ACC112 (cell line): ENCODE results near the gene MOB1B.

Experiments used
- H2AFZ ChIP-seq: fragments of 200-600 bp; sonication (generic); one replicate; pipeline ENCODE4 v1.6.0; 2017; ENCODE audit warnings: antibody characterized with exemption, low read length; ENCODE audit not compliant: unreplicated experiment
- H3K27ac ChIP-seq: fragments of 200-600 bp; sonication (generic); 2 replicates; pipeline ENCODE4 v1.5.1; 2014; ENCODE audit warnings: low read depth, mild to moderate bottlenecking, antibody characterized with exemption, low read length, moderate library complexity
- H3K27me3 ChIP-seq: fragments of 200-600 bp; sonication (generic); 2 replicates; pipeline ENCODE4 v1.6.1; 2014; ENCODE audit warnings: mild to moderate bottlenecking, antibody characterized with exemption, low read length, moderate library complexity, mixed read lengths; ENCODE audit not compliant: insufficient read depth
- H3K36me3 ChIP-seq: fragments of 200-600 bp; sonication (generic); 2 replicates; pipeline ENCODE4 v1.6.1; 2016; ENCODE audit warnings: mild to moderate bottlenecking, antibody characterized with exemption, low read length, moderate library complexity, mixed read lengths; ENCODE audit not compliant: insufficient read depth
- H3K4me1 ChIP-seq: fragments of 200-600 bp; sonication (generic); one replicate; pipeline ENCODE4 v1.6.1; 2016; ENCODE audit warnings: low read length, mixed read lengths; ENCODE audit not compliant: insufficient read depth, unreplicated experiment, control insufficient read depth
- H3K4me3 ChIP-seq: fragments of 200-600 bp; sonication (generic); 2 replicates; pipeline ENCODE4 v1.5.1; 2014; ENCODE audit warnings: mild to moderate bottlenecking, low read depth, low read length
- H3K79me2 ChIP-seq: fragments of 200-600 bp; sonication (generic); one replicate; pipeline ENCODE4 v1.6.0; 2016; ENCODE audit warnings: low read length; ENCODE audit not compliant: control insufficient read depth, unreplicated experiment, insufficient read depth

Gene MOB1B

DNA sequence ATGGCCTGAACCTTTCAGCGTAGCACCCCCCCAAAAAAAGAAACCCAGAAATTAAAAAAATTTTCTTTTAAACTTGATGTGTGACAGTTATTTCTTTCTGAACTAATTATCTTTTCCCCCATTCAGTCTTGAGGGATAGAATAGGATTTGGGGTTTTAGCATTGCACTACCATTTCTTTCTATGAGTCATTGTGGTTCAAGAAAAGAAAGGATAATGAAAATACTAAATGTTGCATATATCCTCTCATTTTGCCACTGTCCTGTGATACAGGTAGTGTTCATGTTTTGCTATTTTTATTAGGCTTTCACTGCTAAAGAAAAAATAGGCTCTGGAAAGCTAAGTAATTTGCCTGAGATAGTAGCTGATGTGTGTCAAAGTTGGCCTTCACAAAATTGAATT, 51.9 kb downstream of the MOB1B start:
- Histone ChIP-seq H3K79me2 (peaks cover 28% of the 10 kb centered on the region), H3K36me3 (no peaks in the 10 kb centered on the region), H3K4me1 (peaks cover 6% of the 10 kb centered on the region), H2AFZ (no peak overlapping the region), H3K27ac (no peak overlapping the region), H3K4me3 (no peak overlapping the region), H3K27me3 (no peaks in the 10 kb centered on the region)

DNA sequence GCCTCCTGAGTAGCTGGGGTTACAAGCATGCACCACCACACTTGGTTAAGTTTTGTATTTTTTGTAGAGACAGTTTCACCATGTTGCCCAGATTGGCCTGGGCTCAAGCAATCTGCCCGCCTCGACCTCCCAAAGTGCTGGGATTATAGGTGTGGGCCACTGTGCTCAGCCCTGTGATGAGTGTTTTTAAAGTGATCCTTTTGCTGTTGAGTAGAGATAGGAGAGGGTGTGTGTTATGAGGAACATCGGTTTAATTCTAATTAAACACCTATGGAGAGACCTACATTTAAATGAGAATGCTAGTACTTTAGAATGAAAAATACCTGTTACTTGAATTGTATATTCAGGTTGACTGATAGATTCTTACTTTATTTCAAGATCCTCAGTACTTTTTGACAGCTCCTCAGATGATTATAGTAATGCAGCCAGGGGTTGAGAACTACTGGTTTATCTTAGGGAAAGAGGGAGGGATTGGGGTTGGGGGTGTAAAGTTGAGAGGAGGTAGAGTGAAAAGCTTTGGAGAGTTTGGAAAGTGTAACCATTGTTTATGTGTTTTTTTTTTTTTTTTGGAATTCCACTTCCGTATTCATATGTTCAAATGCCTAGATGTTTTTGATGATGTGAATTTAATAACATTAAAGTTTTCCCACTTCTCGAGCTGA, 54.5 kb downstream of the MOB1B start:
- peaks cover 5% of the 10 kb centered on the region; the same call in 1 of the 2 replicates for H3K36me3 ChIP-seq
- no peaks in the 10 kb centered on the region for H3K27me3 ChIP-seq
- H3K4me1 ChIP-seq, result peaks cover 7% of the 10 kb centered on the region
- no peak overlapping the region for H3K4me3 ChIP-seq
- H3K27ac ChIP-seq, result no peak overlapping the region
- peaks cover 17% of the 10 kb centered on the region for H3K79me2 ChIP-seq
- no peak overlapping the region for H2AFZ ChIP-seq

DNA sequence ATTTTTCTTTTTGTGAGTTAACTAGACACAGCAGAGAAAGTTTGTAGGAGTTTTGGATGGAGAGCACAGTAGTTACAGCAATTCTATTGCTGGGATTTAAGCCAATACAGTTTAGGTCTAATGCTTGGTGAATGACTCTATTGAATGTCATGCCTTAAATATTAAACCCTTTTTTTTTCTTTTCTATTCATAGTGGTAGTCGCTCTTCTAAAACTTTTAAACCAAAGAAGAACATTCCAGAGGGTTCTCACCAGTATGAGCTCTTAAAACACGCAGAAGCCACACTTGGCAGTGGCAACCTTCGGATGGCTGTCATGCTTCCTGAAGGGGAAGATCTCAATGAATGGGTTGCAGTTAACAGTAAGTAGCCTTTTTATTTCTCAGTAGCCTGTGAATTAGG, 56.5 kb downstream of the MOB1B start:
- Histone ChIP-seq H3K79me2 (peaks cover 15% of the 10 kb centered on the region), H3K27ac (peak overlapping the region; percentile 36), H3K4me3 (no peak overlapping the region), H3K27me3 (no peaks in the 10 kb centered on the region), H2AFZ (no peak overlapping the region), H3K4me1 (peaks cover 7% of the 10 kb centered on the region), H3K36me3 (peaks cover 5% of the 10 kb centered on the region; the same call in 1 of the 2 replicates)

DNA sequence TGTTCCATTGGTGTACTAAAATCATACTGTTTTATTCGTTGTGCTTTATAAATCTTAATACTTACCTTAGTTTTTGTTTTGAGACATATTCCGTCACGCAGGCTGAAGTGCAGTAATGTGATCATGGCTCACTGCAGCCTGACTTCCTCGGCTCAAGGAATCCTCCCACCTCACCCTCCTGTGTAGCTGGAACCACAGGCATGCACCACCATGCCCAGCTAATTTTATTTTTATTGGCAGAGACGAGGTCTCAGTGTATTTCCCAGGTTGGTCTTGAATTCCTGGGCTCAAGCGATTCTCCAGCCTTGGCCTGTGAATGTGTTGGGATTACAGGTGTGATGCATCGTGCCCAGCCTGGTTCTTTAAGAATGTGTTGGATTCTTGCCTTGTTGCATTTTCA, 66.9 kb downstream of the MOB1B start:
- Histone ChIP-seq H3K36me3 (no peaks in the 10 kb centered on the region), H3K27ac (no peak overlapping the region), H2AFZ (no peak overlapping the region), H3K79me2 (no peaks in the 10 kb centered on the region), H3K4me3 (no peak overlapping the region), H3K4me1 (no peaks in the 10 kb centered on the region), H3K27me3 (no peaks in the 10 kb centered on the region)

DNA sequence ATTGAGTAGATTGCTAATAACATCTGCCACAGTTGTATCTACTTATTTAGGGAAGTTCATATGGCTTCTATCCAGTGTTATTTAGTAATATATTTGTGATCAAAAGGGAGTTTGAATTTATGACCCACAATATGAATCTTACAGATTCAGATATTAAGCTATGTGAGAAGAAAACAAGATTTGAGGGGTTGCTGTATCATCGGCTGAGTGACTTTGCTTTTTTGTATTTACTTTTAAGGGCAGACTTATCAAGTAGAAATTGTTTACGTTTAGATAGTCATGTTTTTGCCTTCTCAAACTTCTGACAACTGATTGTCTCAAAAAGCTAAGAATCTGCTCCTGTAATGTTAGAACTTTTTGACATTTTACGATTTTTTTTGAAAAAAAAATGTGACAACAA, 74.1 kb downstream of the MOB1B start:
- Histone ChIP-seq H3K4me1 (no peaks in the 10 kb centered on the region), H3K79me2 (no peaks in the 10 kb centered on the region), H3K36me3 (no peaks in the 10 kb centered on the region), H3K27me3 (no peaks in the 10 kb centered on the region), H3K27ac (no peak overlapping the region), H2AFZ (no peak overlapping the region), H3K4me3 (no peak overlapping the region)

DNA sequence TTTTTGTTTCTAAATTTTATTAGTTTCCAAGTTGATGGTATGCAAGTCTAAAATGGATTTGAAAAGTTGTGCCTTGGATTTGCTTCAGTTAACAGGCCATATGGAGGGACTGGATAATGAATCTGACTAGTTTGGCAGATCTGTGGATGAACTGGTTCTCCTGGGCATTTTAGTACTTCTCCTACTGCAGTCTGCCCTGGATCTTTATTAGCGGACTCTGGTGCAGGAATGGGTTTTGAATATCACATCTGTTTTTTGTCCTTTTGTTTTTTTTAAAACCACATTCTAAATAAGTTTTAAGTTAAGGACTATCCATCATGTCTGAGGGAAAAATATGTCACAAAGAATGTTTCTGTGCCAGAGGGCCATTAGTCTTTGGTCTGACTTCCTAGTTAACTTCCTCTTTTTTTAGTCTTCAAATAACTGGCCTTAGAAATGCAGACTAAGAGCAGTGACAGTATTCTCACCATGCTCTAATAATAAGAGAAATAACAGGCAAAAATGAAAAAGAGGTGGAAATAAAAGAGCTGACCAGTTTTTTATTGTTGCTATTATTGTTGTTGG, 77.4 kb downstream of the MOB1B start:
- Histone ChIP-seq H3K4me1 (no peaks in the 10 kb centered on the region), H3K4me3 (no peak overlapping the region), H3K79me2 (no peaks in the 10 kb centered on the region), H3K27ac (no peak overlapping the region), H2AFZ (no peak overlapping the region), H3K27me3 (no peaks in the 10 kb centered on the region), H3K36me3 (no peaks in the 10 kb centered on the region)

DNA sequence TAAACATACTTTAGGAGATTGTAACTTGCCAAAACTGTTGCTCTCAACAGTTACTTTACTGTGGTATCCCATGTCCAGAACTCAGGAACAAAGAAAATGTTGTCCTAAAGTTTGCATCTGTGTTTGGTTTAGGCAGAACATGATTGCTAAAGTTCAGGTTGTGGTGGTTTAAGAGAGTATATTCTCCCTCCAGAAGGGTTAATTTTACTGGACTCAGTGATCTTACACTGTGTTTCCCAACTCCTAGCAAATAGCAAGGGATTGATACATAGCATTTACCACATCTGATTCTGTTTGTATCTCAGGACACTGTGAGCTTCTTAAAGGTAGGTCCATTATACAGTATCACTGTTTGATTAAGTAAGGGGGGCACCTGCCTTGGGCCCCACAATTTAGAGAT, 78.0 kb downstream of the MOB1B start:
- Histone ChIP-seq H3K4me1 (no peaks in the 10 kb centered on the region), H2AFZ (no peak overlapping the region), H3K79me2 (no peaks in the 10 kb centered on the region), H3K4me3 (no peak overlapping the region), H3K36me3 (no peaks in the 10 kb centered on the region), H3K27me3 (no peaks in the 10 kb centered on the region), H3K27ac (no peak overlapping the region)

DNA sequence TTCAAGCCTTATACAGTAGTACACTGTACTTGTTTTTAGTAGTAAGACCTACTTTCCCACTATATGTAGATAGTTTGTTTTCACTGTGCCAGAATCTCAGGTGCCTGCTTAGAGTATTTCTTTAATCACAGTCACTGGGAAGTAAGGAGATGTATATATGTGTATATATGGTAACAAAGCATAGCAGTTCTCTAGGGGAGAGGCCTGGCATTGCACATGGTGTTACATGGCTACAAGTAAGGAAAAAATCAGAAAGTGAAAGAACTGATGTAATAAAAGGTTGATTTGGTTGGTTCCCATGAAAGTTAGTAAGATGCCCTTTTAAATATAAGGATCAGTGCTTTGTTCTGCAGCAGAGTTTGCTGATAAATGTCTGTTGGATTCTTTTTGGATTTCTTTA, 81.9 kb downstream of the MOB1B start:
- Histone ChIP-seq H3K27ac (no peak overlapping the region), H3K27me3 (no peaks in the 10 kb centered on the region), H3K4me3 (no peak overlapping the region), H3K79me2 (no peaks in the 10 kb centered on the region), H2AFZ (no peak overlapping the region), H3K36me3 (no peaks in the 10 kb centered on the region), H3K4me1 (no peaks in the 10 kb centered on the region)

DNA sequence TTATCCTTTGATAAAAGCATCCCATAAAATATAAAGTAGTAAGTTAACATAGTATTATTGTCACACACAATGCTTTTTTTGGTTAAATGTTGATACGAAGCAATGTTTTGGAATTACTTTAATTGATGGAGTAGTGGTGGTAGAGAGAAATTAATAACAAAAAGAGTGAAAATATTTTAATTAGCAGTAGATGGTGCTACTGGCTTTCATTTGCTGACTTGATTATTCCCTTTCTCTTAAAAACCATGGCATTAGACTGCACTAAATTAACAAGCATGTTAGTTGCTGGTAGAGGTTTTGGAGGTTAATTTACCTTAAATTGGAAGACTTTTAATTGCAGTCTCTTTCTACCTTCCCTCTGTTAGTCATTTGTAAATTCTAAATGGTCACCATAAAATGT, 82.4 kb downstream of the MOB1B start:
- H3K79me2 ChIP-seq, result no peaks in the 10 kb centered on the region
- no peak overlapping the region for H2AFZ ChIP-seq
- H3K4me1 ChIP-seq, result no peaks in the 10 kb centered on the region
- H3K4me3 ChIP-seq, result no peak overlapping the region
- H3K27ac ChIP-seq, result no peak overlapping the region
- no peaks in the 10 kb centered on the region for H3K36me3 ChIP-seq
- H3K27me3 ChIP-seq, result no peaks in the 10 kb centered on the region

DNA sequence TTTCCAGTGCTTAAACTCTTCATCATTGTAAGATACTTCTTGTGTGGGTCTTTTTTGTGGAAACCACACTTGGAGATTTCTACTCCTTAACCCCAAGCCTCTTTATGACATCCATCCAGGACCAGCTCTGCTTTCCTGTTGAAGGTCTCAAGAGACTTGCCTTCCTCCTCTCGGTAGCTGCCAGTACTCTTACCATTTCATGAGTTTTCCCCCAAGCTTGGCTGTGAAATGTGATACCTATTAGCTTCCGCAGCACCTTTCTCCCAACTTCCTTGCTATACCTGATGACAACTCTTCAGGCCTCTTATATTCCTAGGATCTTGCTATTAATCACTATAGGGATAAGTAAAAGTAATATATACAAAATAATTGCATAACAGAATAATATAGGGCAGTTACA, 89.4 kb downstream of the MOB1B start:
- Histone ChIP-seq H3K4me1 (peaks cover 16% of the 10 kb centered on the region), H3K27me3 (no peaks in the 10 kb centered on the region), H2AFZ (no peak overlapping the region)

DNA sequence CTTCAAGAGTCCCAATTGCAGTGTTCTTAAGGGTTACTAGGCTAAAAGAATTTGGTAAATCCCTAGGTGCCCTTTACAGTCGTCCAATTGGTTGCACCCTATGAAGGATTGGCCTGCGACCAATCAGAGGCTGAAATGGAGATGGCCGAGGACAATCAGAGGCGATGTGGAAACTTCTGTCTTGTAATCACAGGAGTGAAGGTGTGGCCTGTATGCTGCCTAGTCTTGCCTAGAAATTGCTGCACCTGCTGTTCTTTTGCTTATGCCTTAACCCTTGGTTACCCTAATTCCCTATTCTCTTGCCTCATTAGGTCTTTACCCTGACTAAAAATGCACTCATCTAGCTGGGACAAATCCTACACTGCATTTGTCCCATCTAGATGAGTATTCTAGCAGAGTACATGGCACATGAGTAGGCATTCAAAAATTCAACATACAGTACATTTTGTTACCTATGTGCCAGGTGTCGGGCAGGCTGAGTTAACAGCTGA, 90.3 kb downstream of the MOB1B start:
- no peaks in the 10 kb centered on the region for H3K36me3 ChIP-seq
- H3K27ac ChIP-seq, result 0 out of 2 replicates have a peak overlapping the region, but pooled peaks have one; percentile 64
- peaks cover 24% of the 10 kb centered on the region for H3K4me1 ChIP-seq
- H3K4me3 ChIP-seq, result peak overlapping the region; percentile 93
- H3K27me3 ChIP-seq, result no peaks in the 10 kb centered on the region
- H3K79me2 ChIP-seq, result peaks cover 37% of the 10 kb centered on the region
- H2AFZ ChIP-seq, result peak overlapping the region; percentile 79

More for the DNA sequence above, 89.4 kb downstream of the MOB1B start:
- Histone ChIP-seq H3K4me3 (no peak overlapping the region), H3K36me3 (no peaks in the 10 kb centered on the region), H3K27ac (no peak overlapping the region), H3K79me2 (peaks cover 28% of the 10 kb centered on the region)
